ENCODE data around the gene EPS8L2.

EPS8L2 gene

GRCh38 chr11:725624-726202, 19.7 kb downstream of the EPS8L2 start:
- DNase-seq (ENCODE audit: low read depth): no peak
- no peak for TF ChIP-seq CTCF (IDR thresholded peaks at IDR 0.05; ENCODE audit: insufficient read depth, low read depth, low read length, missing control alignments)
- H3K4me3 ChIP-seq (ENCODE audit: low read length): no peak overlapping the region

- DNase-seq (ENCODE audit: low read depth): peak; percentile 91
- no peak for TF ChIP-seq CTCF (IDR thresholded peaks at IDR 0.05; ENCODE audit: insufficient read depth, low read depth, low read length, missing control alignments)
- no peak overlapping the region for H3K4me3 ChIP-seq (ENCODE audit: low read length)
These were observed 20.5 kb downstream of the EPS8L2 start for GRCh38 chr11:726278-727220.

GRCh38 chr11:727281-727701, 21.3 kb downstream of the EPS8L2 start:
- H3K4me3 ChIP-seq (ENCODE audit: low read length): no peak overlapping the region

GRCh38 chr11:727859-728748, 22.1 kb downstream of the EPS8L2 start:
- H3K4me3 ChIP-seq (ENCODE audit: low read length): no peak overlapping the region
- DNase-seq (ENCODE audit: low read depth): peak; percentile 92
- peak; percentile 89 for TF ChIP-seq CTCF (IDR thresholded peaks at IDR 0.05; ENCODE audit: insufficient read depth, low read depth, low read length, missing control alignments)

More at GRCh38 chr11:727281-727701, 21.3 kb downstream of the EPS8L2 start:
- no peak for DNase-seq (ENCODE audit: low read depth)
- no peak for TF ChIP-seq CTCF (IDR thresholded peaks at IDR 0.05; ENCODE audit: insufficient read depth, low read depth, low read length, missing control alignments)

GRCh38 chr11:728901-729491, 23.0 kb downstream of the EPS8L2 start:
- no peak for DNase-seq (ENCODE audit: low read depth)
- no peak for TF ChIP-seq CTCF (IDR thresholded peaks at IDR 0.05; ENCODE audit: insufficient read depth, low read depth, low read length, missing control alignments)
- H3K4me3 ChIP-seq (ENCODE audit: low read length): no peak overlapping the region

GRCh38 chr11:729492-730074, 23.6 kb downstream of the EPS8L2 start:
- no peak for TF ChIP-seq CTCF (IDR thresholded peaks at IDR 0.05; ENCODE audit: insufficient read depth, low read depth, low read length, missing control alignments)
- peak; percentile 43 for DNase-seq (ENCODE audit: low read depth)
- no peak overlapping the region for H3K4me3 ChIP-seq (ENCODE audit: low read length)

All from epithelial cell of esophagus (primary cell).